K562 (cell line): ENCODE measurements around the gene DPF1. TPM values are rescaled to one million over a fixed set of nuclear protein-coding genes. Genes with fewer than 3 reads are reported as not detected.

Source experiments
- ATAC-seq: fragments of 200-7000 bp; cut with Tn5 transposase; 3 replicates; pipeline ENCODE4 v1.9.1; 2020; ENCODE audit warnings: moderate library complexity
- BruUV-seq: library from RNA; stranded (reverse); fragments of 400-500 nt; replicated peaks from 2 replicates; lab custom pipeline; 2021; lab: Mats Ljungman, UMichigan
- CTCF ChIA-PET: fragments of 300-600 bp; formaldehyde crosslinking; extraction: SDS; loops from one replicate; lab custom pipeline; 2021; ENCODE audit warnings: low intra/inter-chr PET ratio; lab: Yijun Ruan, JAX
- POLR2A ChIA-PET: fragments of 300-600, 350-650 bp; sonication (Branson Sonifier 250); formaldehyde crosslinking; extraction: SDS; loops from one replicate; lab custom pipeline; 2021; ENCODE audit warnings: antibody characterized with exemption, inconsistent platforms; lab: Yijun Ruan, JAX
- DNase-seq, 4 experiments: peaks; one replicate each; pipeline versions ENCODE4 v3.0.0 to v3.0.0-alpha.2; 2011 to 2018; ENCODE audit warnings: low spot score in 3 of 4, mixed read lengths in 3 of 4; ENCODE audit errors: extremely low read depth in 1 of 4
- FAIRE-seq: peaks from 2 replicates; lab custom pipeline; 2011; peaks lifted over from hg19 to GRCh38; lab: Jason Lieb, UNC
- H2AFZ ChIP-seq: 2 replicates; pipeline ENCODE4 v1.6.0; 2011; ENCODE audit warnings: low read depth, low read length, control low read depth, inconsistent platforms
- H3K27ac ChIP-seq: fragments of 200-600 bp; 3 replicates; pipeline ENCODE4 v1.8.0; 2011; ENCODE audit warnings: low read depth, mild to moderate bottlenecking, control low read depth, inconsistent platforms, low read length, moderate library complexity, mixed read lengths; ENCODE audit errors: extremely low read depth
- H3K27me3 ChIP-seq, 2 experiments: fragments of 300-600 bp in 1 of 2; 2 replicates in 1 of 2; 3 replicates in 1 of 2; pipeline versions ENCODE4 v1.6.0 to v1.8.0; 2011; ENCODE audit warnings: inconsistent platforms in 2 of 2, low read length in 2 of 2, mild to moderate bottlenecking in 1 of 2, mixed read lengths in 1 of 2, moderate library complexity in 1 of 2; ENCODE audit not compliant: control insufficient read depth in 2 of 2, insufficient read depth in 2 of 2
- H3K36me3 ChIP-seq: fragments of 300-600 bp; 3 replicates; pipeline ENCODE4 v1.8.0; 2011; ENCODE audit warnings: mild to moderate bottlenecking, low read length, inconsistent platforms; ENCODE audit not compliant: control insufficient read depth, insufficient read depth
- H3K4me1 ChIP-seq, 2 experiments: fragments of 200-600 bp in 1 of 2; replicated peaks in 1 of 2; 2 replicates in 1 of 2; 3 replicates in 1 of 2; pipeline versions ENCODE4 v1.5.1 to v1.8.0; 2011; ENCODE audit warnings: inconsistent platforms in 2 of 2, low read length in 2 of 2, mild to moderate bottlenecking in 1 of 2, mixed read lengths in 1 of 2, moderate library complexity in 1 of 2; ENCODE audit not compliant: control insufficient read depth in 2 of 2, insufficient read depth in 2 of 2
- H3K4me2 ChIP-seq: 2 replicates; pipeline ENCODE4 v1.6.1; 2011; ENCODE audit warnings: low read length, control low read depth, inconsistent platforms, mixed read lengths; ENCODE audit not compliant: insufficient read depth
- H3K4me3 ChIP-seq: fragments of 200-600 bp; sonication (generic), shearing (Covaris generic); 2 replicates; pipeline ENCODE4 v1.5.1; 2016; ENCODE audit warnings: control low read depth, inconsistent platforms
- H3K79me2 ChIP-seq: fragments of 200-600 bp; 3 replicates; pipeline ENCODE4 v1.8.0; 2011; ENCODE audit warnings: low read length, inconsistent platforms; ENCODE audit not compliant: control insufficient read depth, insufficient read depth
- H3K9ac ChIP-seq, 2 experiments: 2 replicates each; pipeline versions ENCODE4 v1.6.0 to v1.6.1; 2011; ENCODE audit warnings: low read depth in 2 of 2, low read length in 2 of 2, control low read depth in 1 of 2, inconsistent platforms in 1 of 2, mild to moderate bottlenecking in 1 of 2, mixed read lengths in 1 of 2; ENCODE audit not compliant: insufficient read depth in 1 of 2
- H3K9me1 ChIP-seq: one replicate; pipeline ENCODE4 v1.6.0; 2011; ENCODE audit warnings: inconsistent platforms, mild to moderate bottlenecking, low read length, moderate library complexity; ENCODE audit not compliant: control insufficient read depth, insufficient read depth
- H3K9me3 ChIP-seq: replicated peaks from 2 replicates; pipeline ENCODE4 v1.5.1; 2011; ENCODE audit warnings: low read depth, low read length, inconsistent platforms; ENCODE audit not compliant: control insufficient read depth, insufficient read depth
- H4K20me1 ChIP-seq: replicated peaks from 2 replicates; pipeline ENCODE4 v1.6.1; 2011; ENCODE audit warnings: low read length, inconsistent platforms, mixed read lengths; ENCODE audit not compliant: control insufficient read depth, insufficient read depth
- FOSL1 ChIP-seq: fragments of 200-800 bp; sonication (Bioruptor generic); conservative IDR thresholded peaks from 2 replicates; pipeline ENCODE4 v1.6.1; 2016; ENCODE audit warnings: missing genetic modification characterization, missing compliant biosample characterization
- ILF3 ChIP-seq: fragments of 450-650 bp; IDR thresholded peaks from 2 replicates; pipeline ENCODE4 v1.6.1; 2018; ENCODE audit warnings: antibody characterized with exemption, mild to moderate bottlenecking, moderate library complexity, borderline replicate concordance
- MTA1 ChIP-seq: fragments of 450-650 bp; IDR thresholded peaks from 2 replicates; pipeline ENCODE4 v1.6.1; 2017; ENCODE audit warnings: borderline replicate concordance
- NCOR1 ChIP-seq: fragments of 450-650 bp; IDR thresholded peaks from 2 replicates; pipeline ENCODE4 v1.6.1; 2016; ENCODE audit warnings: mild to moderate bottlenecking, moderate library complexity
- NELFE ChIP-seq: IDR thresholded peaks from 2 replicates; pipeline ENCODE4 v1.6.1; 2011; ENCODE audit warnings: mild to moderate bottlenecking; ENCODE audit not compliant: insufficient read depth, insufficient read length
- PHB2 ChIP-seq: fragments of 450-650 bp; IDR thresholded peaks from 2 replicates; pipeline ENCODE4 v1.6.1; 2017; ENCODE audit warnings: low read depth
- POLR2AphosphoS5 ChIP-seq: IDR thresholded peaks from 2 replicates; pipeline ENCODE4 v1.6.1; 2011; ENCODE audit warnings: mild to moderate bottlenecking, low read depth, low read length, moderate library complexity; ENCODE audit not compliant: control insufficient read depth, insufficient read depth
- RAD21 ChIP-seq, 2 experiments: fragments of 250-450 bp in 1 of 2; fragments of 450-650 bp in 1 of 2; sonication (Bioruptor Pico) in 1 of 2; formaldehyde crosslinking in 1 of 2; IDR thresholded peaks in 1 of 2; conservative IDR thresholded peaks in 1 of 2; 2 replicates each; pipeline versions ENCODE4 v1.4.0 to v1.8.0; 2020 to 2022; ENCODE audit warnings: mild to moderate bottlenecking in 2 of 2, moderate library complexity in 1 of 2
- ZNF282 ChIP-seq: sonication (generic); formaldehyde crosslinking; IDR thresholded peaks from 2 replicates; pipeline ENCODE4 v1.8.1; 2023; ENCODE audit warnings: missing genetic modification reagents
- WGBS: fragments of 100-300 bp; shearing (Covaris generic); methylation state at CpG from one replicate; pipeline ENCODE4 v1.1.6; 2016; ENCODE audit warnings: low coverage, mixed read lengths; ENCODE audit not compliant: insufficient coverage; ENCODE audit errors: missing lambda C conversion rate; 5-methylcytosine and 5-hydroxymethylcytosine counted together
- in situ Hi-C: fragments of 300-500 bp; cut with MboI; formaldehyde crosslinking; loops from 4 replicates; pipeline ENCODE4 v1.15.0; 2018; ENCODE audit warnings: inconsistent platforms, mixed read lengths
- intact Hi-C: fragments of 100-400 bp; cut with micrococcal nuclease; formaldehyde crosslinking; loops from 2 replicates; pipeline ENCODE4 v1.14.2; 2022
- polyA plus RNA-seq, 8 experiments: library from polyadenylated mRNA; depleted of rRNA in 4 of 8; stranded (reverse) in 5 of 8; unstranded in 3 of 8; fragments of >200 nt; fragmentation: Nextera tagmentation in 2 of 8; fragmentation: Illumina TruSeq in 1 of 8; extraction: Ambion mirVana in 2 of 8; extraction: Trizol in 1 of 8; gene quantifications; 2 replicates each; pipeline versions ENCODE4 v1.2.1 to v1.2.3, GENCODE V29; 2011 to 2014; ENCODE audit warnings: inconsistent platforms in 1 of 8, missing spikeins in 1 of 8
- total RNA-seq, 7 experiments: library from RNA; depleted of rRNA in 6 of 7; stranded (reverse); fragments of >200 nt in 6 of 7; fragmentation: Illumina TruSeq in 2 of 7; extraction: Trizol in 2 of 7; gene quantifications; 2 replicates each; pipeline versions ENCODE4 v1.2.1 to v1.2.3, GENCODE V29; 2011 to 2021; ENCODE audit warnings: low replicate concordance in 1 of 7

Gene DPF1
- total and polyA plus RNA-seq, 9 of the 15 experiments (the other 6 are each of a cell fraction or from before 2014, with no cell fraction given), result 0.10 to 5.7 (median 3.1) TPM

- no peak overlapping the region for H3K27ac ChIP-seq
- intact Hi-C loops (no loop called here), in situ Hi-C loops (no loop called here)
- ChIA-PET POLR2A (interaction anchor here (0.7 kb wide), 1 partner anchor 10 kb away, joined by 4 read pairs; no protein-coding TSS in a partner anchor), CTCF (no interaction called here)
- no peak overlapping the region for H3K4me3 ChIP-seq
- 53% methylated on average over 13 of the region's 13 CpGs for WGBS
- H3K9me1 ChIP-seq, result no peaks in the 10 kb centered on the region
- H2AFZ ChIP-seq, result no peak overlapping the region
- no peaks in the 10 kb centered on the region for H4K20me1 ChIP-seq
- peaks cover 9 to 45% of the 10 kb centered on the region in 2 experiments; a peak in 4 of 5 replicates for H3K4me1 ChIP-seq
- no peak for ATAC-seq
- no peak for FAIRE-seq
- H3K79me2 ChIP-seq, result no peaks in the 10 kb centered on the region
- H3K36me3 ChIP-seq, result no peaks in the 10 kb centered on the region
- TF ChIP-seq FOSL1 (tag) (no peak), NELFE (no peak), NCOR1 (no peak), MTA1 (no peak), POLR2AphosphoS5 (no peak), RAD21 (CRISPR knock-in tag; conservative IDR thresholded peaks at IDR 0.05 in 1 of 2, IDR thresholded peaks at IDR 0.05 in 1 of 2) (no peak), ILF3 (no peak), ZNF282 (CRISPR knock-in tag) (no peak), PHB2 (no peak)
- BruUV-seq, result no TSS peak
- DNase-seq, result no peak
- H3K4me2 ChIP-seq, result no peak overlapping the region
- no peaks in the 10 kb centered on the region for H3K9me3 ChIP-seq
- no peak overlapping the region for H3K9ac ChIP-seq
- peaks cover 2 to 5% of the 10 kb centered on the region in 2 experiments; a peak in 3 of 5 replicates for H3K27me3 ChIP-seq
Measured at GRCh38 chr19:38203197-38203596, 20.8 kb downstream of the DPF1 start.
